Body of pancreas (tissue), 4 donors: ENCODE data around the gene DMRT1.

Experiments
- POLR2A ChIP-seq, 3 donors: fragments of 450-650 bp; IDR thresholded peaks; one replicate each; pipeline ENCODE4 v1.6.1; 2016; ENCODE audit warnings: antibody characterized with exemption in 3 of 3, mild to moderate bottlenecking in 2 of 3
- TF ChIP-seq, protein P1 (sequence below), 7 experiments: fragments of 450-650 bp in 4 of 7; fragments of 200-600 bp in 3 of 7; sonication (generic) in 3 of 7; IDR thresholded peaks; one replicate each; pipeline ENCODE4 v1.5.1; 2016 to 2019; ENCODE audit warnings: antibody characterized with exemption in 7 of 7

DNA sequence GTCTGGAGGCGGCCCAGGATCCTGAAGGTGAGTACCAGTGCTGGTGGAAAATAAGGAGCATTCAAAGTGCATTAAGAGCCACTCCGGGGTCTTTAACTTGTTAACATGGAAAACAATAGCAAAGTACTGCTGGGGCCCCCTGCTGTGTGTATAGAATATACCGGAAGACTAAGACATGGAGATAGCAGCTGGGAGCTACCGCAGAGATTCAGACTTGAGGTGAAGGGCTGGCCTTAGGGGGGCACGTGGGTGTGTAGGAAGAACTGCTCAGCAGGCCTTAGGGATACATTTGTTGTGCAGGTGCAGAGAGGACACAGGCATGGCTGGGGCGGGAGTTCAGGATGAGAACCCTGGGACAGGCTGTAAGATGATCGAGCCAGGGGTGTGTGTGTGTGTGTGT lies 1.2 kb upstream of the DMRT1 start:
- TF ChIP-seq, protein P1, sequence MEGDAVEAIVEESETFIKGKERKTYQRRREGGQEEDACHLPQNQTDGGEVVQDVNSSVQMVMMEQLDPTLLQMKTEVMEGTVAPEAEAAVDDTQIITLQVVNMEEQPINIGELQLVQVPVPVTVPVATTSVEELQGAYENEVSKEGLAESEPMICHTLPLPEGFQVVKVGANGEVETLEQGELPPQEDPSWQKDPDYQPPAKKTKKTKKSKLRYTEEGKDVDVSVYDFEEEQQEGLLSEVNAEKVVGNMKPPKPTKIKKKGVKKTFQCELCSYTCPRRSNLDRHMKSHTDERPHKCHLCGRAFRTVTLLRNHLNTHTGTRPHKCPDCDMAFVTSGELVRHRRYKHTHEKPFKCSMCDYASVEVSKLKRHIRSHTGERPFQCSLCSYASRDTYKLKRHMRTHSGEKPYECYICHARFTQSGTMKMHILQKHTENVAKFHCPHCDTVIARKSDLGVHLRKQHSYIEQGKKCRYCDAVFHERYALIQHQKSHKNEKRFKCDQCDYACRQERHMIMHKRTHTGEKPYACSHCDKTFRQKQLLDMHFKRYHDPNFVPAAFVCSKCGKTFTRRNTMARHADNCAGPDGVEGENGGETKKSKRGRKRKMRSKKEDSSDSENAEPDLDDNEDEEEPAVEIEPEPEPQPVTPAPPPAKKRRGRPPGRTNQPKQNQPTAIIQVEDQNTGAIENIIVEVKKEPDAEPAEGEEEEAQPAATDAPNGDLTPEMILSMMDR (IDR thresholded peaks at IDR 0.05): no peak
- no peak for TF ChIP-seq POLR2A (IDR thresholded peaks at IDR 0.05)
